ENCODE data around the gene VPS52. TPM values are rescaled to one million over a fixed set of nuclear protein-coding genes. Genes with fewer than 3 reads are reported as not detected.

The VPS52 gene
- total RNA-seq, 1 experiment from 2014 or later: 58.2 TPM

GRCh38 chr6:33208091-33208967 is 63.3 kb downstream of the VPS52 start, which contains the start of gene RING1:
Gene RING1 (plus strand): TSS chr6:33208500. CDS start chr6:33208823, 323 bp downstream.
- no peak for DNase-seq (ENCODE audit: low read depth, low spot score)
- CTCF ChIA-PET: interaction anchor here (1.4 to 1.9 kb wide), 2 partner anchors 11 to 40 kb away, joined by 4 to 6 read pairs; no protein-coding TSS in a partner anchor

More at GRCh38 chr6:33208091-33208967, 63.3 kb downstream of the VPS52 start, which contains the start of gene RING1:
- intact Hi-C loops (cut with micrococcal nuclease): loop anchor here (10.0 kb wide), 1 partner anchor 206 kb away; the partner anchor contains the start of genes CUTA and PHF1
- Histone ChIP-seq H3K9me2 (ENCODE audit: insufficient read depth) (no peaks in the 10 kb centered on the region), H3K27me3 (ENCODE audit: insufficient read depth, low read length) (no peaks in the 10 kb centered on the region), H3K9me3 (ENCODE audit: control insufficient read depth in 1 of 2, insufficient read depth in 1 of 2, low read depth in 1 of 2, low read length in 2 of 2) (no peaks in the 10 kb centered on the region), H3K4me1 (ENCODE audit: control insufficient read depth in 1 of 2, insufficient read depth in 2 of 2, low read length in 2 of 2) (peaks cover 29 to 49% of the 10 kb centered on the region in 2 experiments), H3K4me2 (ENCODE audit: low read length) (peak within 1 kb of the TSS; percentile 97), H3K36me3 (ENCODE audit: control insufficient read depth in 1 of 2, insufficient read depth in 2 of 2, low read length in 2 of 2) (peaks cover 11 to 23% of the 10 kb centered on the region in 2 experiments; a peak in 3 of 4 replicates), H3K9ac (ENCODE audit: low read length) (peak within 1 kb of the TSS; percentile 96), H3K27ac (ENCODE audit: low read depth, low read length) (peak within 1 kb of the TSS; percentile 96), H2AFZ (ENCODE audit: low read depth, low read length, poor library complexity, severe bottlenecking) (no peak within 1 kb of the TSS), H3K79me2 (ENCODE audit: insufficient read depth, low read length) (peaks cover 29% of the 10 kb centered on the region), H4K20me1 (ENCODE audit: insufficient read depth) (no peaks in the 10 kb centered on the region), H3K4me3 (replicated peaks in 1 of 2; ENCODE audit: low read depth in 1 of 2, low read length in 2 of 2) (peak within 1 kb of the TSS; percentile 92 to 95)
- TF ChIP-seq ZFX (IDR thresholded peaks at IDR 0.05) (peak; percentile 58; the same call in 1 of the 2 replicates), EZH2phosphoT487 (IDR thresholded peaks at IDR 0.05; ENCODE audit: borderline replicate concordance) (no peak), POLR2A (IDR thresholded peaks at IDR 0.05; ENCODE audit: borderline replicate concordance, extremely low read depth, insufficient read depth, insufficient read length) (peak; percentile 53), EGR1 (IDR thresholded peaks at IDR 0.05; ENCODE audit: low read depth) (no peak), POLR2AphosphoS5 (IDR thresholded peaks at IDR 0.05; ENCODE audit: low read depth, low read length) (peak; percentile 88), SP1 (IDR thresholded peaks at IDR 0.05; ENCODE audit: low read depth) (no peak), YY1 (IDR thresholded peaks at IDR 0.05; ENCODE audit: extremely low read depth, insufficient replicate concordance, low read depth, low read length) (peak; percentile 88), REST (IDR thresholded peaks at IDR 0.05; ENCODE audit: low read depth) (no peak)
- ChIA-PET RAD21 (ENCODE audit: low non-redundant PET in 1 of 2, low total read pairs in 2 of 2, uncharacterized antibody in 2 of 2, unreplicated experiment in 2 of 2) (interaction anchor here in 1 of 2 experiments (1.3 kb wide), 1 partner anchor 40 kb away, joined by 5 read pairs; no protein-coding TSS in a partner anchor), POLR2A (interaction anchor here (0.6 to 1.4 kb wide), 2 partner anchors 9 to 58 kb away, joined by 3 to 5 read pairs; no protein-coding TSS in a partner anchor)
- BruUV-seq (replicated peaks): no TSS peak
- peak; percentile 38 for ATAC-seq

All from HCT116 (cell line).